IMR-90 (cell line): Measurements from ENCODE around the gene INPP1. TPM values are rescaled to one million over a fixed set of nuclear protein-coding genes. Genes with fewer than 3 reads are reported as not detected.

Experiments
- ATAC-seq: fragments of 200-7000 bp; cut with Tn5 transposase; 2 replicates; pipeline ENCODE4 v1.9.1; 2020; ENCODE audit warnings: low read depth, mild to moderate bottlenecking, moderate library complexity
- BruUV-seq: library from RNA; stranded (reverse); fragments of 400-500 nt; replicated peaks from 2 replicates; lab custom pipeline; 2021; lab: Mats Ljungman, UMichigan
- CTCF ChIA-PET: fragments of 300-600 bp; formaldehyde crosslinking; extraction: SDS; loops from one replicate; lab custom pipeline; 2021; ENCODE audit warnings: antibody characterized with exemption; lab: Yijun Ruan, JAX
- POLR2A ChIA-PET: fragments of 300-600 bp; sonication (Branson Sonifier 250); formaldehyde crosslinking; loops from one replicate; lab custom pipeline; 2022; ENCODE audit warnings: antibody characterized with exemption; ENCODE audit not compliant: unreplicated experiment; lab: Charles Lee
- DNase-seq: peaks from one replicate; pipeline ENCODE4 v3.0.0; 2013
- H2AFZ ChIP-seq: replicated peaks from 2 replicates; pipeline ENCODE3; 2013; ENCODE audit warnings: low read length, mild to moderate bottlenecking; ENCODE audit not compliant: poor library complexity
- H2AK5ac ChIP-seq: 2 replicates; pipeline ENCODE4 v1.6.1; 2013; ENCODE audit warnings: low read depth, low read length, inconsistent platforms
- H2AK9ac ChIP-seq: replicated peaks from 2 replicates; pipeline ENCODE3; 2013; ENCODE audit warnings: mild to moderate bottlenecking, low read depth, low read length, moderate library complexity; ENCODE audit not compliant: poor library complexity
- H2BK120ac ChIP-seq: 2 replicates; pipeline ENCODE4 v1.6.1; 2013; ENCODE audit warnings: low read depth, low read length, inconsistent platforms
- H2BK15ac ChIP-seq: 3 replicates; pipeline ENCODE4 v1.6.1; 2013; ENCODE audit warnings: low read depth, low read length, inconsistent platforms
- H2BK20ac ChIP-seq: 2 replicates; pipeline ENCODE4 v1.6.1; 2013; ENCODE audit warnings: low read depth, mild to moderate bottlenecking, inconsistent platforms, low read length, moderate library complexity
- H2BK5ac ChIP-seq: 2 replicates; pipeline ENCODE4 v1.6.1; 2013; ENCODE audit warnings: mild to moderate bottlenecking, low read depth, low read length, inconsistent platforms; ENCODE audit not compliant: poor library complexity, severe bottlenecking
- H3K14ac ChIP-seq: replicated peaks from 2 replicates; pipeline ENCODE4 v1.6.1; 2013; ENCODE audit warnings: low read depth, low read length, inconsistent platforms
- H3K18ac ChIP-seq: 2 replicates; pipeline ENCODE4 v1.6.1; 2013; ENCODE audit warnings: low read depth, low read length, control low read depth
- H3K23ac ChIP-seq: 2 replicates; pipeline ENCODE4 v1.6.1; 2013; ENCODE audit warnings: low read depth, low read length, inconsistent platforms
- H3K27ac ChIP-seq: 2 replicates; pipeline ENCODE4 v1.5.1; 2013; ENCODE audit warnings: mild to moderate bottlenecking, control low read depth, low read length; ENCODE audit not compliant: insufficient read depth
- H3K27me3 ChIP-seq: 2 replicates; pipeline ENCODE4 v1.6.1; 2013; ENCODE audit warnings: low read length; ENCODE audit not compliant: control insufficient read depth, insufficient read depth
- H3K36me3 ChIP-seq: 2 replicates; pipeline ENCODE4 v1.6.1; 2013; ENCODE audit warnings: low read length, mixed read lengths; ENCODE audit not compliant: control insufficient read depth, insufficient read depth
- H3K4ac ChIP-seq: 2 replicates; pipeline ENCODE4 v1.6.1; 2013; ENCODE audit warnings: low read depth, low read length, inconsistent platforms
- H3K4me1 ChIP-seq: 2 replicates; pipeline ENCODE4 v1.6.1; 2013; ENCODE audit warnings: low read length, mixed read lengths; ENCODE audit not compliant: control insufficient read depth, insufficient read depth
- H3K4me2 ChIP-seq: 2 replicates; pipeline ENCODE4 v1.6.1; 2013; ENCODE audit warnings: low read depth, mild to moderate bottlenecking, control low read depth, low read length, moderate library complexity
- H3K4me3 ChIP-seq: 2 replicates; pipeline ENCODE4 v1.5.1; 2013; ENCODE audit warnings: low read depth, mild to moderate bottlenecking, control low read depth, low read length, moderate library complexity; ENCODE audit not compliant: insufficient read depth
- H3K56ac ChIP-seq: 2 replicates; pipeline ENCODE4 v1.6.1; 2013; ENCODE audit warnings: low read length, inconsistent platforms; ENCODE audit not compliant: insufficient read depth; ENCODE audit errors: extremely low read depth
- H3K79me1 ChIP-seq, 2 experiments: 2 replicates each; pipeline ENCODE4 v1.6.1; 2013; ENCODE audit warnings: low read length in 2 of 2, inconsistent platforms in 1 of 2, low read depth in 1 of 2
- H3K9ac ChIP-seq: 2 replicates; pipeline ENCODE4 v1.6.1; 2013; ENCODE audit warnings: low read depth, low read length, control low read depth
- H3K9me1 ChIP-seq: 2 replicates; pipeline ENCODE4 v1.6.1; 2013; ENCODE audit warnings: low read length, inconsistent platforms; ENCODE audit not compliant: insufficient read depth
- H3K9me3 ChIP-seq: 2 replicates; pipeline ENCODE4 v1.6.1; 2013; ENCODE audit warnings: low read length; ENCODE audit not compliant: control insufficient read depth, insufficient read depth
- H4K20me1 ChIP-seq: 2 replicates; pipeline ENCODE4 v1.6.1; 2013; ENCODE audit warnings: low read length, inconsistent platforms; ENCODE audit not compliant: insufficient read depth
- H4K5ac ChIP-seq: 2 replicates; pipeline ENCODE4 v1.6.1; 2013; ENCODE audit warnings: mild to moderate bottlenecking, low read depth, low read length, control low read depth
- H4K8ac ChIP-seq, 2 experiments: 2 replicates each; pipeline ENCODE4 v1.6.1; 2013; ENCODE audit warnings: low read depth in 2 of 2, low read length in 2 of 2, control low read depth in 1 of 2, inconsistent platforms in 1 of 2
- H4K91ac ChIP-seq: 2 replicates; pipeline ENCODE4 v1.6.1; 2013; ENCODE audit warnings: low read depth, low read length, inconsistent platforms; ENCODE audit not compliant: insufficient read depth
- BHLHE40 ChIP-seq: fragments of 150-350 bp; IDR thresholded peaks from 2 replicates; pipeline ENCODE4 v1.6.1; 2016; ENCODE audit warnings: mild to moderate bottlenecking, low read depth, low read length
- CTCF ChIP-seq: conservative IDR thresholded peaks from 2 replicates; pipeline ENCODE4 v1.5.1; 2012; ENCODE audit warnings: mild to moderate bottlenecking, low read depth, low read length, improper control_type of control experiment
- FOS ChIP-seq: fragments of 150-350 bp; IDR thresholded peaks from 2 replicates; pipeline ENCODE4 v1.6.1; 2016; ENCODE audit warnings: low read depth, low read length
- RAD21 ChIP-seq: IDR thresholded peaks from 2 replicates; pipeline ENCODE4 v1.6.1; 2012; ENCODE audit warnings: low read length, improper control_type of control experiment
- WGBS, 2 experiments: methylation state at CpG; one replicate each; pipeline versions ENCODE4 v1.1.5 to v1.1.7; 2013; ENCODE audit warnings: missing lambda C conversion rate in 2 of 2; ENCODE audit not compliant: insufficient read length in 1 of 2; ENCODE audit errors: extremely low coverage in 2 of 2; 5-methylcytosine and 5-hydroxymethylcytosine counted together
- dilution Hi-C: fragments of 300-500 bp; cut with HindIII; formaldehyde crosslinking; loops from one replicate; pipeline ENCODE4 v1.14.3; 2018; ENCODE audit warnings: low sequenced_read_pairs; ENCODE audit not compliant: unreplicated experiment
- in situ Hi-C: fragments of 300-500 bp; cut with MboI; formaldehyde crosslinking; loops from 3 replicates; pipeline ENCODE4 v1.14.3; 2019; ENCODE audit warnings: low sequenced_read_pairs, inconsistent platforms, mixed read lengths
- intact Hi-C: fragments of 100-400 bp; cut with micrococcal nuclease; formaldehyde crosslinking; loops from 2 replicates; pipeline ENCODE4 v1.10.0; 2022
- polyA plus RNA-seq, 3 experiments: library from polyadenylated mRNA; depleted of rRNA; stranded (reverse); fragments of >200 nt; gene quantifications; 2 replicates each; pipeline ENCODE4 v1.2.3, GENCODE V29; 2012; ENCODE audit warnings: low replicate concordance in 1 of 3
- total RNA-seq: library from RNA; depleted of rRNA; stranded (reverse); fragments of >200 nt; gene quantifications from 2 replicates; pipeline ENCODE4 v1.2.3, GENCODE V29; 2012

INPP1 gene
- total and polyA plus RNA-seq, 2 of the 4 experiments (the other 2 are of a cell fraction): 4.1 to 10.1 TPM

DNA sequence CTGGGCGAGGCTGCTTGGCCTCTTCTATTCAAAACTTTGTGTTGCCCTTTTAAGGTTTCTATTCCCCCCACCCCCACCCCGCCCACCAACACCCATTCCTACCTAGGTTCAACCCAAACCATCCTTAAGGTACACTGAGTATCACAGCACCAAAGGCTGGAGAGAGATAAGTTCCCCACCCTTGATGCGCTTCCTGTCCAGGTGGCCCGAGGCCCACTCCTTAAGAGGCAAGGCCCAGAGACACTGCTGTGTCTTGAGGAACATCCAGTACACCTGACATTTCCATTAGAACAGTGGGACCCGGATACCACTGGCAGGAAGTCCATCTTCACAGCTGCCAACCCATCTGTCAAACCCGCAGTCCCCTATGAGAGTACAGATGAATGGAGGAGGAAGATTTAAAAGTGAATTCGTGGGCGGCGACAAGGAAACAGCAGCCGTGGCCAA lies 277 bp upstream of the INPP1 start:
- H4K20me1 ChIP-seq: no peaks in the 10 kb centered on the region
- dilution Hi-C loops (no loop called here), in situ Hi-C loops (no loop called here), intact Hi-C loops (no loop called here)
- no peaks in the 10 kb centered on the region for H3K36me3 ChIP-seq
- peak overlapping the region; percentile 86 for H3K4me3 ChIP-seq
- peaks cover 0 to 19% of the 10 kb centered on the region in 2 experiments; a peak in 3 of 4 replicates for H3K79me1 ChIP-seq
- H4K8ac ChIP-seq: peak overlapping the region; percentile 37 to 95
- peaks cover 3% of the 10 kb centered on the region; the same call in 1 of the 2 replicates for H3K9me1 ChIP-seq
- TF ChIP-seq BHLHE40 (no peak), CTCF (no peak), RAD21 (no peak), FOS (no peak)
- peak overlapping the region; percentile 6 for H3K23ac ChIP-seq
- H3K4me1 ChIP-seq: no peaks in the 10 kb centered on the region
- ChIA-PET POLR2A (no interaction called here), CTCF (interaction anchor here (0.6 to 3.0 kb wide), 4 partner anchors 14 to 1800 kb away, joined by 3 to 9 read pairs (median 3); partner anchors contain the start of gene HIBCH)
- BruUV-seq: no TSS peak
- peak overlapping the region; percentile 97 for H2AFZ ChIP-seq
- H4K91ac ChIP-seq: peak overlapping the region; percentile 79
- DNase-seq (no peak), ATAC-seq (no peak)
- peak overlapping the region; percentile 2; the same call in 1 of the 2 replicates for H3K27ac ChIP-seq
- H2BK120ac ChIP-seq: peak overlapping the region; percentile 87
- WGBS, 2 experiments: 100% methylated on average over 2 of the region's 10 CpGs; no CpG with 5 or more reads in 1 of the 2 experiments
- no peaks in the 10 kb centered on the region for H3K27me3 ChIP-seq
- H3K4me2 ChIP-seq: peak overlapping the region; percentile 79
- peak overlapping the region; percentile 16; the same call in 1 of the 2 replicates for H3K14ac ChIP-seq
- peak overlapping the region; percentile 46 for H4K5ac ChIP-seq
- H3K18ac ChIP-seq: peak overlapping the region; percentile 19; the same call in 1 of the 2 replicates
- peak overlapping the region; percentile 86 for H2AK9ac ChIP-seq
- no peak overlapping the region for H2BK5ac ChIP-seq
- no peaks in the 10 kb centered on the region for H3K9me3 ChIP-seq
- no peak overlapping the region for H3K9ac ChIP-seq
- H2AK5ac ChIP-seq: peak overlapping the region; percentile 89
- peak overlapping the region; percentile 61; the same call in 1 of the 2 replicates for H3K56ac ChIP-seq
- peak overlapping the region; percentile 88 for H2BK20ac ChIP-seq
- H2BK15ac ChIP-seq: peak overlapping the region; percentile 35; the same call in 1 of the 3 replicates
- H3K4ac ChIP-seq: peak overlapping the region; percentile 74
